ENCODE data around the gene INPPL1. TPM values are rescaled to one million over a fixed set of nuclear protein-coding genes. Genes with fewer than 3 reads are reported as not detected.
"Not testable (repeated sequence)": the region's sequence is repeated elsewhere in the genome, so short reads cannot be mapped to it uniquely, and the experiment has no call there.

Gene INPPL1
- 84.5 TPM for polyA plus RNA-seq
- long read RNA-seq, donor 1, full-length matches to known transcripts, result 6 of 23 reads
- long read RNA-seq, donor 1, partial matches to known transcripts, result 17 of 23 reads
- long read RNA-seq, donor 1, other reads (novel, unspliced or antisense), result 0 of 23 reads
- long read RNA-seq, donor 2, partial matches to known transcripts, result 22 of 24 reads
- long read RNA-seq, donor 2, other reads (novel, unspliced or antisense), result 0 of 24 reads
- long read RNA-seq, donor 3, result 0 reads
- long read RNA-seq, donor 4, result 0 reads
- long read RNA-seq, donor 5, full-length matches to known transcripts, result 1 of 7 reads
- long read RNA-seq, donor 5, partial matches to known transcripts, result 6 of 7 reads
- long read RNA-seq, donor 5, other reads (novel, unspliced or antisense), result 0 of 7 reads
- long read RNA-seq, donor 6, partial matches to known transcripts, result 47 of 49 reads
- long read RNA-seq, donor 6, other reads (novel, unspliced or antisense), result 0 of 49 reads
- long read RNA-seq, donor 7, partial matches to known transcripts, result 6 of 8 reads
- long read RNA-seq, donor 7, other reads (novel, unspliced or antisense), result 0 of 8 reads
- long read RNA-seq, donor 8, partial matches to known transcripts, result 7 of 7 reads
- long read RNA-seq, donor 8, other reads (novel, unspliced or antisense), result 0 of 7 reads
- long read RNA-seq, donor 9, partial matches to known transcripts, result 10 of 12 reads
- long read RNA-seq, donor 9, other reads (novel, unspliced or antisense), result 0 of 12 reads
- long read RNA-seq, donor 10, full-length matches to known transcripts, result 2 of 18 reads
- long read RNA-seq, donor 10, partial matches to known transcripts, result 16 of 18 reads
- long read RNA-seq, donor 10, other reads (novel, unspliced or antisense), result 0 of 18 reads
- long read RNA-seq, donor 11, partial matches to known transcripts, result 6 of 6 reads
- long read RNA-seq, donor 11, other reads (novel, unspliced or antisense), result 0 of 6 reads

DNA sequence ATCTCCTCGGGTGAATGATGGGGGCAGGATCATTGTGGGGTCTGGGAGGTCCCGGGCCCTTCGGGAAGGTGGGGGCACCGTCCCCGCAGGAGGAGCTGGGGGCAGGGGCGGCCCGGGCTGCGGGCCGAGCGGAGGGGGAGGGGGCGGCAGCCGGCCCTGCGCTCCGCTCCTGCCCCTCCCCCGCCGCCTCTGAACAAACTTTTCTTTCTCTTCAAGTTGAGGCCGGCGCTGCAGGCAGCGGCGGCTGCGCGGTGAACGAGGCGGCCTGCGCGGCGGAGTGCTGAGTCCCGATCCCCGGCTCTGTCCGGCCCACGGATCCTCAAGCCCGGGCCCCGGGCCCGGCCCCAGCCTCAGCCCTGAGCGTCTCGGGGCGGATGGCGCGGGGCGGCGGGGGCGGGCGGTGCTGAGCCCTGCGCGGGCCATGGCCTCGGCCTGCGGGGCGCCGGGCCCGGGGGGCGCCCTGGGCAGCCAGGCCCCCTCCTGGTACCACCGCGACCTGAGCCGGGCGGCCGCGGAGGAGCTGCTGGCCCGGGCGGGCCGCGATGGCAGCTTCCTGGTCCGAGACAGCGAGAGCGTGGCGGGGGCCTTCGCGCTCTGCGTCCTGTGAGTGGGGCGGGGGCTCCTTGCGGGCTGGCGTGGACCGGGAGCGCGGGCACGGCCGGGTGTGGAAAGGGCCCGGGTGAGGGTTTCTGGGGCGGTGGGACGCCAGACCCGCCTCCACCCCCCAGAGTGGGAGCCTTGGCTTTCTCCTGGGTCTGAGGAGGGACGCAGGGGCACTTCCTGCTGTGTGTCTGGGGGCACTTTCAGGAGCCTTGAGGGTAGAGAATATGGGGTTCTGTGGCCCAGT is at the start of gene INPPL1:
Gene INPPL1 (plus strand): TSS at position 204 of the 847 bp plus-strand sequence. CDS start 218 bp downstream, at position 422.
- Histone ChIP-seq H3K27ac (ENCODE audit: low read length) (peak within 1 kb of the TSS; percentile 99), H3K9me3 (ENCODE audit: control insufficient read depth, low read depth, low read length) (no peaks in the 10 kb centered on the region), H3K4me3 (ENCODE audit: low read length) (peak within 1 kb of the TSS; percentile 91), H3K36me3 (ENCODE audit: control insufficient read depth, insufficient read depth, low read length) (peaks cover 30% of the 10 kb centered on the region), H3K4me1 (ENCODE audit: control insufficient read depth, insufficient read depth, low read length) (peaks cover 21% of the 10 kb centered on the region), H3K27me3 (ENCODE audit: control insufficient read depth, insufficient read depth, low read length) (no peaks in the 10 kb centered on the region)
- no CpG with 5 or more reads among the region's 81 CpGs for WGBS (ENCODE audit: insufficient coverage, low lambda C conversion rate)
- DNase-seq, result peak in 1 of 2 donors; percentile 60

GRCh38 chr11:72177656-72178055 is 46.9 kb upstream of the INPPL1 start:
- peak in 1 of 2 donors; percentile 56 for DNase-seq
- WGBS (ENCODE audit: insufficient coverage, low lambda C conversion rate), result no CpG with 5 or more reads among the region's 6 CpGs

GRCh38 chr11:72179049-72179803 is 45.3 kb upstream of the INPPL1 start:
- no peak for DNase-seq
- Histone ChIP-seq H3K4me3 (ENCODE audit: low read length) (no peak overlapping the region), H3K27me3 (ENCODE audit: control insufficient read depth, insufficient read depth, low read length) (no peaks in the 10 kb centered on the region), H3K9me3 (ENCODE audit: control insufficient read depth, low read depth, low read length) (no peaks in the 10 kb centered on the region), H3K36me3 (ENCODE audit: control insufficient read depth, insufficient read depth, low read length) (no peaks in the 10 kb centered on the region), H3K27ac (ENCODE audit: low read length) (no peak overlapping the region), H3K4me1 (ENCODE audit: control insufficient read depth, insufficient read depth, low read length) (peaks cover 23% of the 10 kb centered on the region)
- no CpG with 5 or more reads among the region's 7 CpGs for WGBS (ENCODE audit: insufficient coverage, low lambda C conversion rate)

More at GRCh38 chr11:72177656-72178055, 46.9 kb upstream of the INPPL1 start:
- peak overlapping the region; percentile 39 for H3K27ac ChIP-seq (ENCODE audit: low read length)
- no peaks in the 10 kb centered on the region for H3K9me3 ChIP-seq (ENCODE audit: control insufficient read depth, low read depth, low read length)
- no peaks in the 10 kb centered on the region for H3K27me3 ChIP-seq (ENCODE audit: control insufficient read depth, insufficient read depth, low read length)
- peaks cover 36% of the 10 kb centered on the region for H3K4me1 ChIP-seq (ENCODE audit: control insufficient read depth, insufficient read depth, low read length)
- no peaks in the 10 kb centered on the region for H3K36me3 ChIP-seq (ENCODE audit: control insufficient read depth, insufficient read depth, low read length)
- H3K4me3 ChIP-seq (ENCODE audit: low read length), result no peak overlapping the region

DNA sequence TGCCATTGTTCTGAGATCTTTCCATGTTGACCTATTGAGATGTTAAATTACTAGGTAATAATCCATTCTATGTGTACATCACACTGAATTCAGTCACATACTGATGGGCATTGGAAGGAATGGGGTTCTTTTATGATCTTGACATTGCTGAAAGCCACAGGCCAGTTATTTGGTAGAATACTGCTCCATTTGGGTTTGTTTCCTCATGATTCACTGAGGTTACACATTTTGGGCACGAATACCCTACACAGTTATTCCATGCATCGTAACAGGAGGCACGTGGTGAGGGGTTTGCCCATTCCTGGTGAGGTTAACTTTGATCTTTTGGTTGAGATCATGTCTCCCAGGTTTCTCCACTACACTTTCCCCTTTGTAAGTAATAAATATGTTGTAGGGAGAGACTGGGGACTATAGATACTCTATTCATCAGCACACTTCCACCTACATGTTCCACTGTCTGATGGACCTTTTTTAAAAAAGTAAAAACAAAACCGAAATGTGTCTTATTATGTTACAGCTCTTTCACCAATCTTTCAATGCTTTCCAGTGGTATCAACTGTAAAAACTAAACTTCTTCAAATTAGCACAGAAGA is 44.7 kb upstream of the INPPL1 start:
- no peak overlapping the region for H3K4me3 ChIP-seq (ENCODE audit: low read length)
- DNase-seq, result no peak
- WGBS (ENCODE audit: insufficient coverage, low lambda C conversion rate), result 100% methylated on average over 1 of the region's 4 CpGs
- no peak overlapping the region for H3K27ac ChIP-seq (ENCODE audit: low read length)
- no peaks in the 10 kb centered on the region for H3K27me3 ChIP-seq (ENCODE audit: control insufficient read depth, insufficient read depth, low read length)
- H3K4me1 ChIP-seq (ENCODE audit: control insufficient read depth, insufficient read depth, low read length), result peaks cover 17% of the 10 kb centered on the region
- H3K36me3 ChIP-seq (ENCODE audit: control insufficient read depth, insufficient read depth, low read length), result no peaks in the 10 kb centered on the region
- H3K9me3 ChIP-seq (ENCODE audit: control insufficient read depth, low read depth, low read length), result no peaks in the 10 kb centered on the region

DNA sequence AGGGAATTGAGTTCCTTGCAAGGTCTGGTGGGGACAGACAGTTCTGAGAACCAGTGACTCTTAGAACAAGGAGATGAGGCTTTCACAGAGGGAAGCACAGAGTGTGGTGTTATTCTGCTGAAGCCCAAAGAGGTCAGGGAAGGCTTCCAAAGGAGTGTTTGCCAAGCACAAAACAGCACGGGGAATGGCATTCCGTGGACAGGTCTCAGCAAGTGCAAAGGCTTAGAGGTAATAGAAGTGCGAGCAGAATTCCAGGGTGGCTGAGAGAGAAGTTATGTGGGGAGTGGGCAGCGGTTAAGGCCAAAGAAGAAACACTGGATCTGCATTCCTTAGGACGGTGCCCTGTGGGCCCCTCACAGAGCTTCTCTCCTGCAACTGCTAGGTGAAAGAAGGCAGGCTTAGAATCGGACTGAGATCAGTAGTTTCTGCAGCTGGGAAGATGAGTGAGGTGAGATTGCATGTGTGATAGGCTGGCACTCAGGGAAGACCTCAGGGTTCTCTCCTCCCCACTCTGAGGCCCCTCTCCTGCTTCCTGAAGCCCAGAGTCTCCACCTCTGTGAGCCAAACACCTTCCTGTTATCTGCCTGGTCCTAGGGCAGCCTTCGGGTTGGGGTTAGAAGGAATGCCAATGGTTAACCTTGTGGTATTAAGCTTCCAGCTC is 43.5 kb upstream of the INPPL1 start:
- Histone ChIP-seq H3K4me1 (ENCODE audit: control insufficient read depth, insufficient read depth, low read length) (peaks cover 14% of the 10 kb centered on the region), H3K27ac (ENCODE audit: low read length) (peak overlapping the region; percentile 20)
- not testable (repeated sequence) for H3K4me3 ChIP-seq (ENCODE audit: low read length); H3K36me3 ChIP-seq (ENCODE audit: control insufficient read depth, insufficient read depth, low read length); H3K9me3 ChIP-seq (ENCODE audit: control insufficient read depth, low read depth, low read length); H3K27me3 ChIP-seq (ENCODE audit: control insufficient read depth, insufficient read depth, low read length); DNase-seq
- 67% methylated on average over 1 of the region's 7 CpGs for WGBS (ENCODE audit: insufficient coverage, low lambda C conversion rate)

DNA sequence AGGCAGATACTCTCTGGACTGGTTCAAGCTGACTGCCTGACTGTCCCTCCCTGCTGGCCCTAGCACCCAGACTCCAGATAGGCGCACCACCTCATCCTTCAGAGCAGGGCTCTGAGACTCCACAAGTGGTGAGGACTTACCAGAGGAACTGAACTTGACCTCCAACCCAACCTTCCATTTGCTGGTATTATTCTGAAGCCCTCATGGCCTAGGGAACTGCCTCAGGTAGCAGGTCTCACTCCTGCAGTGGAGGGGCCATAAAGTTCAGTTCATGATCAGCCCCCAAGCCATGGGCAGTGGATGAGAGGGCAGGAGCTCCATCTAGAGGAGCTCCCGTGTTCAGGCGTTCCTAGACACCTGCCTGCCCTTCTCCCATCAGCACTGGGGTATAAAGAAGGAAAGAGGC is 43.0 kb upstream of the INPPL1 start:
- H3K27ac ChIP-seq (ENCODE audit: low read length), result peak overlapping the region; percentile 28
- not testable (repeated sequence) for H3K4me1 ChIP-seq (ENCODE audit: control insufficient read depth, insufficient read depth, low read length); H3K36me3 ChIP-seq (ENCODE audit: control insufficient read depth, insufficient read depth, low read length); H3K27me3 ChIP-seq (ENCODE audit: control insufficient read depth, insufficient read depth, low read length); H3K9me3 ChIP-seq (ENCODE audit: control insufficient read depth, low read depth, low read length); H3K4me3 ChIP-seq (ENCODE audit: low read length)
- peak in 1 of 2 donors; percentile 45 for DNase-seq
- no CpG with 5 or more reads among the region's 3 CpGs for WGBS (ENCODE audit: insufficient coverage, low lambda C conversion rate)

DNA sequence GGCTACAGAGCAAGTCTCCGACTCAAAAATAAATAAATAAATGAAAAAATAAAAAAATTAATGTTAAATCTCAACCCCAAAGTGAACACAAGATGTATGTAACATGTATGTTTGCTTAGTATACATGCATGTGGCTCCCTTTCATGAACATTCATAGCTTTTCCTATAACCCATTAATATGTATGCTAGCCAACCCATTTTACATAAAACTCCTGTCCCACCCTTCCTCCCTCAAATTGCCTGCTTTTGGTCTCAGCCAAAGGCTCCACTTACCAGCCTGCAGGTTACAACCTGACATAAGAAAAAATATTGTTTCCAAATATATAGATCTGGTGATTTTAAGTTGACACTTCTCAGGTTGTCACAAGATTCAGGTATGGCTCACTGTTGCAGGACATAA is 36.3 kb upstream of the INPPL1 start:
- no peaks in the 10 kb centered on the region for H3K27me3 ChIP-seq (ENCODE audit: control insufficient read depth, insufficient read depth, low read length)
- H3K36me3 ChIP-seq (ENCODE audit: control insufficient read depth, insufficient read depth, low read length), result no peaks in the 10 kb centered on the region
- no peak for DNase-seq
- no peak overlapping the region for H3K27ac ChIP-seq (ENCODE audit: low read length)
- no peak overlapping the region for H3K4me3 ChIP-seq (ENCODE audit: low read length)
- 100% methylated on average over 1 of the region's 1 CpG for WGBS (ENCODE audit: insufficient coverage, low lambda C conversion rate)
- H3K4me1 ChIP-seq (ENCODE audit: control insufficient read depth, insufficient read depth, low read length), result peaks cover 10% of the 10 kb centered on the region
- H3K9me3 ChIP-seq (ENCODE audit: control insufficient read depth, low read depth, low read length), result no peaks in the 10 kb centered on the region

DNA sequence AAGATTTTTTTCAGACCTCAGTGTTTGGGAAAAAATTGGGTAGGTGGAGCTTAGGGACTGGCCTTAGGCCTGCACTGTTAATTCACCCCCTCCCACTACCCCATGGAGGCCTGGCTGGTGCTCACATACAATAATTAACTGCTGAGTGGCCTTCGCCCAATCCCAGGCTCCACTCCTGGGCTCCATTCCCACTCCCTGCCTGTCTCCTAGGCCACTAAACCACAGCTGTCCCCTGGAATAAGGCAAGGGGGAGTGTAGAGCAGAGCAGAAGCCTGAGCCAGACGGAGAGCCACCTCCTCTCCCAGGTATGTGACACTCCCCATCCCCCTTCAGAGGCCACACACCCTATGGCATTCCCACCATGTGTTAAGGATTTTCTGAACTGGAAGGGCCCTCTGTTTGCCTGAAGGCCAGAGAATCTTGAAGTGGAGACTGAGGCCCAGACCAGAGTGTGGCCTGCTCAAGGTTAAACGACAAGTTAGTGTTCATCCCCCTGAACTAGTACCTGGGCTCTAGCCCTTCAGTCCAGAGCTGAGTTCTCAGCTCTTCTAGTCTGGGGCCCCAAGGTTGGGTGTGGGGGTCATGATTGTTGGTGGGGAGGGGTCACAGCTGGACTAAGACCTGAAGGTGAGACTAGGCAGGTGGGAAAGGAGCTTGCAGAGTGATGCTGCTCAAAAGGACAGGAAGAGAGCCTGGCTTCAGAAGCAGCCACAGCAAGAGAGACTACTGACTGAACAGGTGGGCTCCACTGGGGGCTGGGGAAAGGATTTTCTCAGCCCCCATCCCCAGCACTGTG is 34.9 kb upstream of the INPPL1 start:
- H3K27me3 ChIP-seq (ENCODE audit: control insufficient read depth, insufficient read depth, low read length), result no peaks in the 10 kb centered on the region
- no CpG with 5 or more reads among the region's 3 CpGs for WGBS (ENCODE audit: insufficient coverage, low lambda C conversion rate)
- H3K9me3 ChIP-seq (ENCODE audit: control insufficient read depth, low read depth, low read length), result no peaks in the 10 kb centered on the region
- H3K27ac ChIP-seq (ENCODE audit: low read length), result no peak overlapping the region
- no peak overlapping the region for H3K4me3 ChIP-seq (ENCODE audit: low read length)
- H3K4me1 ChIP-seq (ENCODE audit: control insufficient read depth, insufficient read depth, low read length), result peaks cover 10% of the 10 kb centered on the region
- H3K36me3 ChIP-seq (ENCODE audit: control insufficient read depth, insufficient read depth, low read length), result no peaks in the 10 kb centered on the region
- peak; percentile 57 to 70 for DNase-seq
